ENCODE results near the gene TACR2. TPM values are rescaled to one million over a fixed set of nuclear protein-coding genes. Genes with fewer than 3 reads are reported as not detected.
A peak's percentile ranks its signal among the peaks of the same experiment; 100 is the strongest.

The TACR2 gene
- total and polyA plus RNA-seq, 2 of the 13 experiments (the other 11 are each of a cell fraction or from before 2014, with no cell fraction given) = 0.04 TPM; not detected in 1

DNA sequence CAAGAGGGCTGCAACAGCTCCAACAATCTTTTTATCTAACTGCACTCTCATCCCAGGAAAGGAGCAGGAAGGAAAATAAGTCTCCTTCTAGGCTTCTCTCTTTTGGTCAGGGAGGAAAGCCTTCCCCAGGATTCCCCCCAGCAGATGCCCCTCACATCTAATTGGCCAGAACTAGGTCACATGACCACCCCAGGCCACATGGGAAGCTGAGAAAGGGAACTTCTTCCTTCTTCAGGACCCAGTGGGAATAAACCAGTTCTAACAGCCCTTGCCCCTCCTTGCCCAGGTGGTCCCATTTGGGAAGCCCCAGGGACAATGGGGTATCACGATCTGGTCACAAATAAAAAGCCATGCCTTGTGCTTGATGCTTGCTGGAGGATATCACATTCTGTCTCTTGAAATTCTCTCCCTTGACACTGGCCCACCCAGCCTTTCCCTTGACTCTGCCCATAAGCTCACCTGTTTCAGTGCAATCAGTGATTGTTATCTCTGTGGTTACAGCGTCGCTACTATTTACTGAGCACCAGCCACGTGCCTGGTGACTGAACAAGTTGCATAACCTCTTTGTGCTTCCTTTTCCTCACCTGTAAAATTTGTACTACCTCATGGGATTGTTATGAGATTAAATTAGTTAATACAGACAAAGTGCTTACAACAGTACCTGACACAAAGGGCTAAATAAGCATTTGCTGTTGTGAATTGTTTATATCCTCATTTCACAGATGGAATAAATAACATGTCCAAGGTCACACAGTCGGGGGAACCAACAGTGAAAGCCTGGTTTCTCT is 9.0 kb upstream of the TACR2 start (continued):
- TF ChIP-seq CSRNP1 (CRISPR knock-in tag; IDR thresholded peaks at IDR 0.05) (no peak), ZNF558 (CRISPR knock-in tag; IDR thresholded peaks at IDR 0.05; ENCODE audit: borderline replicate concordance) (no peak), MED1 (CRISPR knock-in tag; IDR thresholded peaks at IDR 0.05) (peak; percentile 81), HHEX (CRISPR knock-in tag; IDR thresholded peaks at IDR 0.05) (peak; percentile 38; the same call in 1 of the 2 replicates), MTF1 (CRISPR knock-in tag; IDR thresholded peaks at IDR 0.05) (no peak), MIER2 (CRISPR knock-in tag; IDR thresholded peaks at IDR 0.05) (peak; percentile 63; the same call in 1 of the 2 replicates), KLF16 (CRISPR knock-in tag; IDR thresholded peaks at IDR 0.05) (peak in 1 of 2 experiments; percentile 83; a peak in 2 of 4 replicates), SRSF9 (IDR thresholded peaks at IDR 0.05; ENCODE audit: borderline replicate concordance, insufficient read depth, low read depth, low read length, poor library complexity, severe bottlenecking) (no peak), SMARCE1 (IDR thresholded peaks at IDR 0.05; ENCODE audit: borderline replicate concordance) (no peak), ZFP1 (CRISPR knock-in tag; IDR thresholded peaks at IDR 0.05) (no peak), POLR2G (IDR thresholded peaks at IDR 0.05; ENCODE audit: low read depth, low read length) (no peak), AGO1 (IDR thresholded peaks at IDR 0.05; ENCODE audit: low read depth, low read length, poor library complexity, severe bottlenecking) (no peak), GPN1 (CRISPR knock-in tag; IDR thresholded peaks at IDR 0.05; ENCODE audit: borderline replicate concordance) (no peak), ZNF564 (CRISPR knock-in tag; IDR thresholded peaks at IDR 0.05) (no peak), CERS6 (CRISPR knock-in tag; IDR thresholded peaks at IDR 0.05) (no peak), SPEN (CRISPR knock-in tag; IDR thresholded peaks at IDR 0.05; ENCODE audit: low read depth) (no peak), ZNF230 (CRISPR knock-in tag; IDR thresholded peaks at IDR 0.05) (no peak), FOSL2 (CRISPR knock-in tag; IDR thresholded peaks at IDR 0.05) (peak; percentile 89), RFX1 (IDR thresholded peaks at IDR 0.05) (no peak), MED13 (CRISPR knock-in tag; IDR thresholded peaks at IDR 0.05) (no peak), AGO2 (optimal IDR thresholded peaks at IDR 0.05; ENCODE audit: low read depth, low read length) (no peak)
- TF ChIP-seq, protein P1, sequence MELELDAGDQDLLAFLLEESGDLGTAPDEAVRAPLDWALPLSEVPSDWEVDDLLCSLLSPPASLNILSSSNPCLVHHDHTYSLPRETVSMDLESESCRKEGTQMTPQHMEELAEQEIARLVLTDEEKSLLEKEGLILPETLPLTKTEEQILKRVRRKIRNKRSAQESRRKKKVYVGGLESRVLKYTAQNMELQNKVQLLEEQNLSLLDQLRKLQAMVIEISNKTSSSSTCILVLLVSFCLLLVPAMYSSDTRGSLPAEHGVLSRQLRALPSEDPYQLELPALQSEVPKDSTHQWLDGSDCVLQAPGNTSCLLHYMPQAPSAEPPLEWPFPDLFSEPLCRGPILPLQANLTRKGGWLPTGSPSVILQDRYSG (CRISPR knock-in tag; IDR thresholded peaks at IDR 0.05) = no peak
- TF ChIP-seq, protein P2, sequence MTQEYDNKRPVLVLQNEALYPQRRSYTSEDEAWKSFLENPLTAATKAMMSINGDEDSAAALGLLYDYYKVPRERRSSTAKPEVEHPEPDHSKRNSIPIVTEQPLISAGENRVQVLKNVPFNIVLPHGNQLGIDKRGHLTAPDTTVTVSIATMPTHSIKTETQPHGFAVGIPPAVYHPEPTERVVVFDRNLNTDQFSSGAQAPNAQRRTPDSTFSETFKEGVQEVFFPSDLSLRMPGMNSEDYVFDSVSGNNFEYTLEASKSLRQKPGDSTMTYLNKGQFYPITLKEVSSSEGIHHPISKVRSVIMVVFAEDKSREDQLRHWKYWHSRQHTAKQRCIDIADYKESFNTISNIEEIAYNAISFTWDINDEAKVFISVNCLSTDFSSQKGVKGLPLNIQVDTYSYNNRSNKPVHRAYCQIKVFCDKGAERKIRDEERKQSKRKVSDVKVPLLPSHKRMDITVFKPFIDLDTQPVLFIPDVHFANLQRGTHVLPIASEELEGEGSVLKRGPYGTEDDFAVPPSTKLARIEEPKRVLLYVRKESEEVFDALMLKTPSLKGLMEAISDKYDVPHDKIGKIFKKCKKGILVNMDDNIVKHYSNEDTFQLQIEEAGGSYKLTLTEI (CRISPR knock-in tag; conservative IDR thresholded peaks at IDR 0.05) = no peak
- TF ChIP-seq, protein P3, sequence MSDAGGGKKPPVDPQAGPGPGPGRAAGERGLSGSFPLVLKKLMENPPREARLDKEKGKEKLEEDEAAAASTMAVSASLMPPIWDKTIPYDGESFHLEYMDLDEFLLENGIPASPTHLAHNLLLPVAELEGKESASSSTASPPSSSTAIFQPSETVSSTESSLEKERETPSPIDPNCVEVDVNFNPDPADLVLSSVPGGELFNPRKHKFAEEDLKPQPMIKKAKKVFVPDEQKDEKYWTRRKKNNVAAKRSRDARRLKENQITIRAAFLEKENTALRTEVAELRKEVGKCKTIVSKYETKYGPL (CRISPR knock-in tag; IDR thresholded peaks at IDR 0.05) = peak; percentile 98

Data from HepG2 (cell line).